ENCODE results near the gene SPECC1. TPM values are rescaled to one million over a fixed set of nuclear protein-coding genes. Genes with fewer than 3 reads are reported as not detected.
"Not testable (repeated sequence)": the region's sequence is repeated elsewhere in the genome, so short reads cannot be mapped to it uniquely, and the experiment has no call there.

The SPECC1 gene
- polyA plus RNA-seq, 4 donors, result 12.9 to 15.1 (median 14.5) TPM

DNA sequence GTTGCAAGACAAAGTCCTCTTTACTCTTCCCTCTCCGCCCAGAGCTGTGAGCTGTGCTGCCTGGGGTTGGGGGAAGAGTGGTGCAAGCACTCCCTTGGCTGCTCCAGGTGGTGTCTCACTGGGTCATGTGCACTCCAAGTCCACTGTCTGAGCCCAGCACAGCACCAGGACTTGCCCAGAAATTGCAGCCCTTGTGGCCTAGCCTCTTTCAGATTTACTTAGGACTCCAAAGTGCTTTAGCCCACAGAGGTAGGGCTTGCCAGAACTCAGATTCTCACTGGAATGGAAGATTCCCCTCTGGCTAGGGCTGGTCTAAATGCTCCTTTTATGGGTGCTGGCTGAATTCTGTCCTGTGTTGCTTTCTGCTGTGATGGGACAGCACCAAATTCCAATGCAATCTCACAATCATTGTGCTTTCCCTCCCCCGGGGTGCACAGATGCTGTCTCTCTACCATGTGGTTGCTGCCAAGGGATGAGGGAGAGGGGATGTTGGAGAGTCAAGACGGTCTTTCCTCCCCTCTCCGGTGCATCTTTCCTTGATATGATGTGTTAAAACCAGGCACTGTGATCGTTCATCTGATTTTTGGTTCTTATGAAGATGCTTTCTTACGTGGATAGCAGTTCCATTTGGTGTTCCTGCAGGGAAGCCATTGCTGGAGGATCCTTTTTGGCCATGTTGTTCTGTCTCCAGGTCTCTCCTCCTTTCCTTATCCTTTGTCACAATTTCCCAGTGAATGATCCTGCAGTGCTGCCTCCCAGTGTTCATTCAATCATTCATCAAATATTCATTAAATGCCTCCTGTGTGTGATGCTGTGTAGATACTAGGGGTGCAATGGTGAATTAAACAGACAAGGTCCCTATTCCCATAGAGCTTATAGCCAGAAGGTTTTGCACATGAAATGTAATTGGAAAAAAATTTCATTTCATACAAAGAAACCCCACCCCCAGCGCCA lies 216.3 kb downstream of the SPECC1 start:
- DNase-seq (ENCODE audit: low read depth in 4 of 4, low spot score in 3 of 4), result no peak

- DNase-seq (ENCODE audit: low read depth in 4 of 4, low spot score in 3 of 4), result peak; percentile 52 to 62 (median 60)
Observed at GRCh38 chr17:20226814-20227482, 217.8 kb downstream of the SPECC1 start.

GRCh38 chr17:20227720-20228370 lies 218.7 kb downstream of the SPECC1 start:
- not testable (repeated sequence) for DNase-seq (ENCODE audit: low read depth in 4 of 4, low spot score in 3 of 4)

DNA sequence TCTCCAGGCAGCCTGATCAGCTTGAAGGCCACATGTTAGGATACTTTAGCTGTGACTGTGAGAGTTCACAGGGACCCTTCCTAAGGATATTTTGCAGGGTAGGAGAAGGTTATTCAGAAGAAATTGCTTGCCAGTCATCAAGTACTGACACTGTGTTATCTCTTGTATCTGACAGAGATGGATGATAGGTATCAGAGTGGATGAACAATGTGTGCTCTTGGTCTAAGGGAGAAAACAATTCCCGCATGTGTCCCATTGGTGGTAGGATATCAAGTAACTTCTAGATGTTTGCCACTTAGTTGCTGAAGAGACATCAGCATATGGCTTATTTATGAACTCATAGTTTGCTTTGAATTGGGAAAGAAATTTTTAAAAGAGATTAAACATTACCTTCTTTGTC lies 219.3 kb downstream of the SPECC1 start:
- no peak for DNase-seq (ENCODE audit: low read depth in 4 of 4, low spot score in 3 of 4)

DNA sequence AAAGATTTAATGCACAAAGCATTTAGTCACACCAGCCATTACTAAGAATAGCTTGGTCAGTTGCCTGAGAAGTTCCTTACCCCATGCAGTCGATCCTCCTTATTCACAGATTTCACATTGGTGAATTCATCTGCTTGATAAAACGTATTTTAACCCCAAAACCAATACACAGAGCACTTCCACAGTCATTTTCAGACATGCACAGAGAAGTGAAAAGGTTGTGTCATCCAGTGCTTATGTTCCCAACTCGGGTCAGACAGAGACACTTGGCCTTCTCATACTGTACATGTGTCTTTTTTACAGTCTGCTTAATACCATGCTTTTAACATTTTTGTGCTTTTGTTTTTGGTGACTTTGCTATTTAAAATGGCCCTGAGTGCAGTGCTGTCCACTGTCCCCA lies 219.7 kb downstream of the SPECC1 start:
- no peak for DNase-seq (ENCODE audit: low read depth in 4 of 4, low spot score in 3 of 4)

GRCh38 chr17:20230924-20231323 lies 221.8 kb downstream of the SPECC1 start:
- no peak for DNase-seq (ENCODE audit: low read depth in 4 of 4, low spot score in 3 of 4)

- no peak for DNase-seq (ENCODE audit: low read depth in 4 of 4, low spot score in 3 of 4)
Observed at GRCh38 chr17:20232611-20233010, 223.5 kb downstream of the SPECC1 start.

DNA sequence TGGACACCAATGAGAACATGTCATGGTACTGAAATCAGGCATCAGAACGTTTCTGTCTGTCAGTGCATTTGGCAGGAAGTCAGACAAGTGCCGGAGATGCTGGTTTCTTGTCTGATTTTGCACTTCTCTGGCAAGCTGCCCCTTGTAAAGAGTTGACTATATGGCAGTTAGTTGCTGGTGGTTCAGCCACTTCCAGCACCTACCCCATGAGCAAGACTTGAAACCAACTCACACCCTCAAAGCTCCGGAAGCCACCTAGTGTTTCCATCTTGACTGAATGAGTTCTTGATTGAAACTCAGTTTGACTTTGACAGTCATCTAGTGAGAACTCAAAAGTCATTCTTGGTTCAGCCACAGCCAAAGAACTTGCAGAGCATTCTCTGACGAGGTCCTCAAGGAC lies 225.1 kb downstream of the SPECC1 start:
- no peak for DNase-seq (ENCODE audit: low read depth in 4 of 4, low spot score in 3 of 4)

DNA sequence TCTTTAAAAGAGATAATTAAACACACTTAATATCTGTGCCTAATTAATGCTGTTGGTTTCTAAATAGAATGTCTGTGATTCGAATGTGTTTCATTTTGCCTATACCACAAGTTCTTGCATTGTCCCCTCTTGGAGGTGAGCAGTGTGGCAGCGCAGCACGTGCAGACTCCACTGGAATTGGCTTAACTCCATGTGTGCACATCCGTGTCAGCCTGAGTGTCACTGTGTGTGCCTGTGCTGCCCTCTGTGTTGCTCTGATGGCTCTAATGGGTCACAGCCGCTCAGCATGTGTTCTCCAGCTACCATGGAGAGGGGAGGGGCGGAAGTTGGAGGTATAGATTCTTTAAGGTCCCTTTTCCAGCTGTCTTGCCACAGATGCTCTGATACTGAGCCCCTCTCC lies 226.6 kb downstream of the SPECC1 start:
- no peak for DNase-seq (ENCODE audit: low read depth in 4 of 4, low spot score in 3 of 4)

DNA sequence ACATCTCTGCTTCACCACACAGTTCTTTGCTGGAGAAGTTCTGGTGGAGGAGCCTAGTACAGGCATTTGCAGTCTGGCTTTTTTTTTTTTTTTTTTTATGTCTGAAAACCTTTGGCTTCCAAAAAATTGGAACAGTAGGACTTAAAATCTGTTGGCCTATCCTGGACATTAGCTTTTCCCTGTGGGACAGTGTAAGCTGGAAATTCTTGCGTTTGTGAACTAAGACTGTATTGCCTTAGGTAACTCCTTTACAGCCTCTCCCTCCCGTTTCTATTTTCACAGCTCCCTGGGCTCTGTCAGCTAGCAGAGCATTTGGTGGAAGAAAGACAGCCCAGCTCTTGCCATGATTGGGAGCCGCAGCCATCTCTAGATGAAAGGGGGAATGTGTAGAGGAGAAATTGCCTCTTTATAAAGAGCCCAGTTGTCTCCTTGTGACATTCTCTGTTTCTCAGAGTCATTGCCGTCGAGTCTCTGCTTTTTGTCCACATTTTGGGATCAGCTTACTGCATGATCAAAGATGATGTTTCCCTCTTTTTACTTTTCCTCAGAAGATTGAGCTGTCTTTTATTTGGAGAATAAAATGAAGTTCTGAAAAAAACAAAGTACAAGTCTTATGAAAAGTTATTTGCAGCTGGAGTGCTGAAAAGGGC lies 227.5 kb downstream of the SPECC1 start:
- no peak for DNase-seq (ENCODE audit: low read depth in 4 of 4, low spot score in 3 of 4)

GRCh38 chr17:20239776-20240175 lies 230.6 kb downstream of the SPECC1 start:
- DNase-seq (ENCODE audit: low read depth in 4 of 4, low spot score in 3 of 4), result not testable (repeated sequence)

- no peak for DNase-seq (ENCODE audit: low read depth in 4 of 4, low spot score in 3 of 4)
Observed at GRCh38 chr17:20241855-20242254, 232.7 kb downstream of the SPECC1 start.

- no peak for DNase-seq (ENCODE audit: low read depth in 4 of 4, low spot score in 3 of 4)
Observed at GRCh38 chr17:20242271-20242670, 233.1 kb downstream of the SPECC1 start.

GRCh38 chr17:20243524-20243923 lies 234.4 kb downstream of the SPECC1 start:
- DNase-seq (ENCODE audit: low read depth in 4 of 4, low spot score in 3 of 4), result no peak

- DNase-seq (ENCODE audit: low read depth in 4 of 4, low spot score in 3 of 4), result no peak
Observed at GRCh38 chr17:20244671-20245070, 235.5 kb downstream of the SPECC1 start.

DNA sequence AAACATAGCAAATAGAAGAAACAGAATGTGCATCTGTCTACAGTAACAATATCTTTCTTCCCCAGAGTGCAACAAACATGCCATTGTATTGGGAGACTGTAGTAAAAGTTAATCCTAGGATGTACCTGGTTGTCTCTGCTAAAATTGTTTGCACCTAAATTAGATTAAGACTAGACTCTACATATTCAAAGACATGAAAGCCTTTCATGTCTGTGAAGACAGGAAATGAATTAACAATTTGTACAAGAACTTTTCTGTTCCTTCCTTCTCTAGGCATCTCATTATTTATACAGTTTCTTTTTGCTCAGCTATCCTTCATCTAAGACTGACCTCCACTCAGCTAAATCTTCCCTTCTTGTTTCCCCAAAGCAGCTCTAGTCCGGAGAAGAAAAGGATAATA lies 237.5 kb downstream of the SPECC1 start:
- DNase-seq (ENCODE audit: low read depth in 4 of 4, low spot score in 3 of 4), result no peak

GRCh38 chr17:20253323-20253722 lies 244.2 kb downstream of the SPECC1 start:
- no peak for DNase-seq (ENCODE audit: low read depth in 4 of 4, low spot score in 3 of 4)

- no peak for DNase-seq (ENCODE audit: low read depth in 4 of 4, low spot score in 3 of 4)
Observed at GRCh38 chr17:20254541-20254940, 245.4 kb downstream of the SPECC1 start.

DNA sequence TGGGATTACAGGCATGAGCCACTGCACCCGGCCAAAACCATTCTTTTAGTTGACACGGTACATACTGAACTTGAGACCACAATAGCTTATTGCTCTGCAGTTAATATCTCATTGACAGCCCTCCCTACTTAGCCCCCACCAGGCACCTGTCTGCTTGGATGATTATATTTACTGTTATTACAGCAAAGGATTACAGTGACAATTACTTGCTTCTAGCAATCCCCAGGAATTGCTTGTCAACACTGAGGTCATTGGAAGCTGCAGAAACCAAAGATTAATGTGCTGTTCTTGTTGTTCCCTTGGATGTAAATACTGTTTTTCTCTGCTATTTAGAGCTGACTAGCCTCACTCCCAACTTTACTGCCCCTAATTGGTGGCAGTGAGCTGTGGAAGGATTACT lies 247.0 kb downstream of the SPECC1 start:
- no peak for DNase-seq (ENCODE audit: low read depth in 4 of 4, low spot score in 3 of 4)

- DNase-seq (ENCODE audit: low read depth in 4 of 4, low spot score in 3 of 4), result no peak
Observed at GRCh38 chr17:20257008-20257407, 247.8 kb downstream of the SPECC1 start.

- no peak for DNase-seq (ENCODE audit: low read depth in 4 of 4, low spot score in 3 of 4)
Observed at GRCh38 chr17:20257798-20258197, 248.6 kb downstream of the SPECC1 start.

Data from right renal pelvis (tissue), 4 donors.